Stimulated activated CD8-positive, alpha-beta memory T cell treated with anti-CD3 and anti-CD28 coated beads, Interleukin-7, amount 100 ng/mL, for 1 hour (primary cell): Measurements from ENCODE around the gene PBX1.

Experiments
- DNase-seq, 2 donors: peaks; one replicate each; pipeline ENCODE4 v3.0.0-alpha.2; 2020; ENCODE audit warnings: low read depth in 2 of 2

Gene PBX1

DNA sequence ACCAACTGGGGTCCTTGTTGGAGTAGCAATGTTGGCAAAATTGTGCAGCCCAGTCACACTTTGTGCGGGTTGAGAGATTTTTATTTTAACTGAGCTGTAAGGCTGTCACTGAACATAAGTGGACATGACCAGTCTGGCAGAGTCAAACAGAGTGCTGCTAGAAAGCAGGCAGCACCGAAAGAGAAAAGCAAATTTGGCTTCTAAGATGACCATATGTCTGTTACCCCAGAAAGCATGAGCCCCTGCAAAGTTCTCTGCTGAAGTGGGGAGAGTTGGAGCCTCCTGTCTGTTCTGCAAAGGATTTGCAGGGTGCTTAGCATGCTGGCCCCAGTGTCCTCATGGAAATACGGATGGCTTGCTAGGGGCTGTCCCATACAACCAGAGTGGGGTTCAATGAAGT lies 220.4 kb downstream of the PBX1 start:
- no peak for DNase-seq

DNA sequence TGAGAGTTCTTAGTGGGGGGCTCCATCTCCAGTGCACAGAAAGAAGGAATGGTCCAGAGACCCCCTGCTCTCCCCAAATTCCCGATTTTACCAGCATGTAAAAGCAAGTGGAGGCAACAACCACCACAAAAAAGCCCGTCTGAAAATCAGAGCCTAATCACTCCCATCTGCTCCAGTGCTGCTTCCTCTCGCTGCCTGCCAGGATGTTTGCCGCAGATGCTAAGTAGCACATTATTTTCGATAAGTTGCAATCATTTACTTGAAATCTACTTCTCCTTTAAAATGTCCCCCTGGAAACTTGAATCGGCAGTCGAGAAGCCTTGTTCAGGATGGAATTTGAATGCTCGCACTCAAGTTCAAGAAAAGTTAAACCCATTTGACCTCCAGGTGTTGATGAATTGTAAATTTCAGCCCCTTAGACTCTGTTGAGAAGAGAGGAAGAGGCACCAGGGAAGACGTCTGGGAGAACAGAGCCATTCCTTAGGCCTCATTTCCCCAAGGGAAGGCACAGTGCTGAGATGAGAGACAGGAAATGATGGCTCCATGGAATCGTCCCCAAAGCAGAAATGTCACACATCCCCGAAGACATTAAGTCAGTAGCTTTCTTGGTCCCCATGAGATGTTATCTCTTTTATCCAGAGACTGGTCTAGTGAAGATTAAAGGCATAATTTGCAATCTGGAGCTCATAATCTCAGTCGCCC lies 221.3 kb downstream of the PBX1 start:
- no peak for DNase-seq

DNA sequence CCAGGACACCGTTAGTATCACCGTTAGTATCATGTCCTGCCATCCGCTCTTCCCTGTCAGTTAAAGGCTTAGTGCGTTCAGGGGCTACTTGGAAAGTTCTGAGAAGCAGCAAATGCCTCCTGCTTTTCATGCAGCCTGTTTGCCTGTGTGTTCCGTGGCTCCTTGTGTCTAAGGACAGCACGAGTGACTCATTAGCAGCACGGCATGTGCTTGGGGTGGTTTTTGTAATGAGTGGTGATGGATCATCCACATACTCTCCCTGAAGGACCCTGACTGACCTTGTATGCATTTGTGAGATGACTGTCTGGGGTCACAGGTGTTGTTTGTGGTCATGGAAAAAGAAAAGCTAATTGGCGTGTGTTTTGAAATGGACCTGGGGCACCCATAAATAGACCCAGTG lies 221.9 kb downstream of the PBX1 start:
- DNase-seq: no peak

DNA sequence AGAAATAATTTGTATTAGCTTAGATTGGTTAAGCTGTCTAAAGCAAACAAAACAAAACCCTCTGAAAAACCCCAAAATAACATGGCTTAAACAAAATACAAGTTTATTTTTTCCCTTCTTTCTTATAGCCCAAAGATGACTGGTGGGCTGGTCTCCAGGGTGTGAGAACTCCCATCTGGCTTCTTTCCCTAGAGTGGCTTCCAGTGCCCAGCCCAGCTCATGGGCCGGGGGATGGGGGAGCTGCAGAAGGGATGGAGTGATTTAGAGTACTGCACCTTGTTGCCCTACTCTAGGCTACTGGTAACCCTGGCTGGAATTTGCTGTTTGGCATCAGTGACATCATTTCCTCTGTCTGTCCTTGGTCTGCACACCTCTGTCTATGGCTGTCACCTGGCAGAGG lies 223.0 kb downstream of the PBX1 start:
- DNase-seq: no peak

DNA sequence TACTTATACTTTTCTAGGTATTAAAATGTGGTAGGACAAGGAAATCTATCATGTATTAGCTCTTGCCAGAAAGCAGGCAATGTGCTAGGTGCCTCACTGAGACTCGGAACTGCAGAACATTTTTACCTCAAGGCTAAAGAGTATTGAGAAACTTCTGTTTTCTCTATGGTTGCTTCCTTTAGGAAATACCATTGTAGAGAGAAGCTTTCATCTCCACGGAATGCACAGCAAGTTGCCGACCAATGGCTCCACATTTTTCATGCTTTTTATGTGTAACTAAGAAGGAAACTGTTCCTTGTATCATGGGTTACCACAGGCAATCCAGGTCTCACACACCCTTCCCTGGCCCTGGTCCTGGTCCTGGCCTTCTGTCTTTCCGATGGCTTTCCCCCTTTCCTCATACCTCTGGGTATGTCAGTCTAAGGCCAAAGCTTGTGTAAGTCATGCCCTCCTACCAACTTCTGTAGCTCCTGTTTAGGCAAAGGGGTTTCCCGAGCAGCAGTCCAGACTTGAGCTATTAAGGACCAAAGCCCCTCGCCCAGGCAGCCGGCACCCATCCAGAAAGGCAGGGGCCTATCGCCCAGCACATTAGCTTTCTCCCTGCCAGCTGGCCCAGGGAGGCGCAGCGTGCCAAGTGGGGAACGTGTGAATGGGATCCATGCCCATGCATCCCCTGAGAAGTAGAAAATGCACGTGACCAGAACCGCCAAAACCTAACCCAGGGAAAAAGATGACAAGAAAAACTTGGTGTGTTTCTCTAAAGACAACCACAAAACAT lies 225.0 kb downstream of the PBX1 start:
- DNase-seq: no peak

DNA sequence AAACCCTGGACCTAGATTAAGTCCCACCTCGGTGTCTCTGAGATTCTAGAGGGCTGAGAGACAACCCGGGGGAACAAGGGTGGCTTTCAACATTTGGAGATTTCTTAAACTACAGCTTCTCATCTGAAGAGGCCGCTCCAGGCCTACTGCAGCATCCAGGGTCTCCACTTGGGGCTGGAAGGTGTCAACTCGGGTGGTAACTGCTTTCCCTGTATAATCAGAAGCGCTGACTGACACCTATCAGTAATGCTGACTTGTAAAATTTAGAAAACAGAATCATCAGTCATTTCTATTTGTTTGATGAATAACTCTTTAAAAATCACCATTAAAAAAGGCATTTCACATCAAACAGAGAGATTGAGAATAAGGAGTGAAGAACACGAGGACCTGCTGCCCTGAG lies 226.0 kb downstream of the PBX1 start:
- no peak for DNase-seq

DNA sequence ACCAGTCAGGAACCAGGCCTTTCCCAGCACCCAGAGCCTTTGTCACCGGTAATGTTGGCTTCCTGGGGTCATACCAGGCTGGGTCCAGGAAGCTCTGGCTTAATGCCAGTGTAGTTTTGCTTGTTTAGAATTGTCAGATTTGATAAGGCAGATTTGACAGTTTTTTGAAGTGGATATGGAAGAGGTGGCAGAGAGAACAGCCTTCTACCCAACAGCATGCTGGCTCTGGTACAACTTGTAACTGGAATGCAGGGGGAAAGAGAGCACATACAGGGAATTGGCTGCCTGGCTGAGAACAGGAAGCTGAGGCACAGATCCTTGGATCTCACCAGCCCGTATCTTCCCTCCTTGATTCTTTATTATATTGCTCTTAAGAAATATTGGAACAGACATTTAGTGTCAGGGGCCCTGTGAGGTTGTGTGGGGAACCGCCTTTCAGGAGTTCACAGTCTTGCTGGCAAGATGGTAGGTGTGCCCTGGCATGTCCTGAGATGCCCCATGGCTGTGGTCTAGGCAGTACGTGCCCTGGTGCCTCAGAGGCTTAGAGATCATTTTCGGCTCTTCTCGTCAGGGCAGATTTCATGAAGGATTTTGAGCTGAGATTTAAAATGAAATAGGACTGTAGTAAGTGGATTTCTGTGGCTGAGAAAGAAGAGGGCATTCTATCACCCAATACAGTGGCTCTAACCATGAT lies 227.0 kb downstream of the PBX1 start:
- no peak for DNase-seq

DNA sequence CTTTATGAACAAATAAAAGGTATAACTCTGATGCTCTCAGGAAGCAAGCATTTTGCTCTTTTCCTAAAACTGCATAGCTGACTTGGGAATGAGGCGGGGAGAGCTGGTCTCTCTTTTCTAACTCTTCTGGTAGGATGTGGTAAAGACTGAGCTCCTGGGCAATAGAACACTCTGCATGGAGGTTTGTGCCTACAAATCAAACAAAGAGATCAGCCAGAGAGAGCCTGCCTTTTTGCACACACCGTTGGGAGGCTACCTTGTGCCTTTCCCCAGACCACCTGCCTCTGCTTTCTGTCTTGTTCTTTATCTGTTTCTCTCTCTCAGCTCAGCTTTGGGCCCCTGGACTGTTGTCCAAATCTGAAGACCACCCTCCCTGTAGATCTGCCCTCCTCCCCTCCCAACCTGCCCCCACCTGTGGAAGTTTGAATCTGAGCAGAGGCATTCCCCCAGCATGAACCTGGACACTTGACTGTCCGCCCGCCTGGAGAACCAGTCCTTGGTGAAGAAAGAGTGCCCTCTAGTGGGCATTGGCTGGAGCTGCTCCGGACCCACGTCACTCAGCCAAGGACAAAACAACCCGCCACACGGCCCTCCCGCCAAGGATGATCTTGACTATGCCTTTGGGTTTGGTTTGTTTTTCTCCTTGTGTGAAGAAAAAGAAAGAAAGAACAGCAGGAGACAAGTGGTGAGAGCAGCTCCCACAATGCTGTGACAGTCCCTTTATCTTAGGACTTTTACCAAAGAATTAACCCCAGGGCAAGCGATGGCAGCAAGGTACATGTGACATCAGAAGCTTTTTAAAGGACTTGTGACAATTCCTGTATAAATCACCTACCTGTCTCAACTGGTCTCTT lies 228.2 kb downstream of the PBX1 start:
- peak; percentile 7 to 23 for DNase-seq

DNA sequence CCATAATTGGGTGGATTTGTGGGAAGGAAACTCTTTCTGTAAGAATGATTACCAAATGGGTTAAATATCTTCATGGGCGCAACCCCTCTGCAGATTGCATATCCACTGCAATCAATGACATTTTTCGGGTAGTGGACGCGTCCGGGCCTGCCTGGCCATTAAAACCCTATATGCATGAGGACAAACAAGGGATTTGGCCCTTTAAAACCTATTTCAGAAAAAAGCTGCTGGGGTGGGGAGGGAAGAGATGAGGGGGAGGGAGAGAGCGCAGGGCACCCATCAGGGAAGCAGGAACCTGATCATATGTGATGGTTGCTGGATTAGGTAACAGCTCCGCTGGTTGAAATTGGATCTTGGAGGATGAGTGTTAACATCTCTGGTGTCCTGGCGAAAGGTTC lies 228.8 kb downstream of the PBX1 start:
- no peak for DNase-seq

DNA sequence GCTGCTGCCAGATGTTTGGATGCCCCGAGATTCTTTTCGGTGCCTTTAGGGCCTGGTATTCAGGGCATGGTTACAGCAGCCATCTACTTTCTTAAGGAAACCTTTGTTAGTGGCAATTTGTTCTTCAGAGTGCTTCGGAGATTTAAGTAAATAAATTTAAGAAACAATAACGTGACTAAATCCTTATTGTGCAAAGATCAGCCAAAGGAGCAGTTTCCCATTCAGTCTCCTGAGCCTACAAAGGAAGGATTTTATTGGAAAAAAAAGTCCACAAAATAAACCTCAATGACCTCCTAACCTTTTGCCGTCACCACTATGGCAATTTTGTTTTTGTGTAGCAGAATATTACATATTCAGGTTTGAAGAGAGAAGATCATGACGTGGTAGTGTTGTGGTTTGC lies 231.1 kb downstream of the PBX1 start:
- DNase-seq: no peak

DNA sequence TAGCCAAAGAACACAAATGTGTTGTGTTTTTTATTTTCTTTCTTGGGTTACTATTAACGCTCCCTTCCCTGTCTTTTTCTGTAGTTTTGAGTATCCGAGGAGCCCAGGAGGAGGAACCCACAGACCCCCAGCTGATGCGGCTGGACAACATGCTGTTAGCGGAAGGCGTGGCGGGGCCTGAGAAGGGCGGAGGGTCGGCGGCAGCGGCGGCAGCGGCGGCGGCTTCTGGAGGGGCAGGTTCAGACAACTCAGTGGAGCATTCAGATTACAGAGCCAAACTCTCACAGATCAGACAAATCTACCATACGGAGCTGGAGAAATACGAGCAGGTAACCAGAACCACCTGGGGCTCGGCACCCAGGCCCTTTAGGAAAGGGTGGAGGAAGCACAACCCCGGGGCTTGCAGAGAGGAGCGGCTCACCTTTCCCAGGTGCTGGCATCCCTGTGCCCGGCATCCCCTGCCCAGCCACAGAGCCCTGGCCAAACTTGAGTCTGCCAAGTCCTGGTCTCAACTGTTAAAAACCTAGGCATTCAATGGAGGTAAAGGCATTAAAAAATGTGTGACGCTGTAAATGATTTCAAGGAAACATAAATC lies 233.5 kb downstream of the PBX1 start:
- no peak for DNase-seq

DNA sequence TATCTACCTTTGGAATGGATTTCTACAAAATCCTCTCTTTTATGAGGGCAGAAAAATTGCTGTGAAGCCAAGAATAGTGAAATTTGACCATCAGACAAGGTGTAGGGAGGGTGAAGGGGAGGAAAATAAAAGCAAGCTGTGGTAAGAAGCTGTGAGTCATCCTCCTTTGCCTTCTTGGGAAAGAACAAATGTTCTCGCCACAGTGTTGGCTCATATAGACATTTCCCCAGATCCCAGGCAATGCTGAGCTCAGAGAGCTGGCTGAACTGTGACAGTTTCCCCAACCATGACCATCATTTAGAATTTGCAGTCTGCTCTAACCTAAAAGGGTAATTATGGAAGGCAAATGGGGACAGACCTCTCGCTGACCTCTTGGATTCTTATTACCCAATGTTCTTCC lies 235.4 kb downstream of the PBX1 start:
- DNase-seq: no peak

DNA sequence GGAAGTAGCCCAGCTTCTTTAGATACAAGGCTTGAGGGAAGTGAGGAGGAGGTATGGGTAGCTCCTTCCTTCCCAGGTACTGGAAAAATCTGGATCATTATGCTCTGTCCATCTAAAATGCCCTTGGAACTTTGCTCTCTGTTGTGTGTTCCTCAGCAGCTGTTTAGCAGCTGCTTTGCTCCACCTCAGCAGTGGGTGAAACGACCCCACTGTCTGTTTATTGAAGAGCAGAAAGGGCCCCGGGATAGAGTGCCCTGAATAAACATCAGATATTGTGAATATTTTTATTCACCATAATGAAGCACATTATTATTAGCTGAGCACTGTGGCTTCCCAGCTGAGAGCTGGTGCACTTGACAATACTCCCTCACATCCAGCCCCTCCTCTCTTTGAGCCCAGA lies 237.9 kb downstream of the PBX1 start:
- no peak for DNase-seq

DNA sequence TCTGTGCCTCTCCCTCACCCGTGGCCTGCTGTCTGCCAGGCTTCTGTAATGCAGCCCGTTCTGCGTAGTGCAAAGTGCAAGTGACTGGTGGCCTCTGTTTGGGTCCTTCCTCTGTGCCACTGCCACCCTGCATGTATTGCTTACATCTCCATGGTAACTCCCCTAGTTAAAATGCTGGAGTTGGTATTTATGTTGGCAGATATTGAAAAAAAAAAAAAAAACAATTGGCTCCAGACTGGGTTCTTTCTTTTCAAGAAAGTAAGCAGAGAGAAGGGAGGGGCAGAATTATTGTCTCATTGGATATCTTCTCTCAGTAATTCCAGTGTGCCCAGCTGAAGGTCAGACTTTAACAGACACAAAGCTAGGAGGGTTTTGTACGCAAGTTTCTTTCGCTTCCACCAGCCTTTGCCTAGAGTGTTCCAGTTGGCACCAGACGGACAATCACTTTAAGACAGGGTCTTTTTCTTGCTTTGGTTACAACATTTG lies 242.3 kb downstream of the PBX1 start:
- DNase-seq: no peak

DNA sequence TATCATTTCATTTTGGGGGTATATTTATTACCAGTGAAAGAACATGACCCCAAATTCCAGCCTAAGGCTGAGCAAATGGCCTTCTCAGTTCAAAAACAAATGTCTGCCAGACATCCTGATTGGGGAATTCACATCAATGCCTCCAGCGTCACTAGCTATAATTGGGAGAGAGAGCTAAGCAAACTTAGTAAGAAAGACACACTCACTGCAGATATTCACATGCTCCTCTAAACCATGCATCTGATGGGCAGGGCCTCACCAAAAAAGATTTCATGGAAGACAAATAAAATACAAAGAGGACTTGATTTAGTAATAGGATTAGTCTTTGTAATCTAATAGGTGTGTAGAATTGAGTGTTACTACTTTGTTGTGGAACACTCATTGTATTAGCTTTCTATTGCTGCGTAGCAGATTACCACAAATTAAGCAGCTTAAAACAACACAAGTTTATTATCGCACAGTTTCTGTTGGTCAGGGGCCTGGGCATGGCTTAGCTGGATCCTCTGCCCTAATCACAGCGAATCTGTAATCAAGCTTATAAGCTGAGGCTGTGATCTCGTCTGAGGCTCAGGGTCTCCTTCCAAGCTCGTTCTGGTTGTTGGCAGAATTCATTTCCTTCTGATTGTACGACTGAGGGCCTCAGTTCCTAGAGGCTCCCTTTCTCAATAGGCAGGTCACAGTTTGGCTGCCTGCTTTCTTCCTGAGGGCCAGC lies 243.0 kb downstream of the PBX1 start:
- DNase-seq: no peak

DNA sequence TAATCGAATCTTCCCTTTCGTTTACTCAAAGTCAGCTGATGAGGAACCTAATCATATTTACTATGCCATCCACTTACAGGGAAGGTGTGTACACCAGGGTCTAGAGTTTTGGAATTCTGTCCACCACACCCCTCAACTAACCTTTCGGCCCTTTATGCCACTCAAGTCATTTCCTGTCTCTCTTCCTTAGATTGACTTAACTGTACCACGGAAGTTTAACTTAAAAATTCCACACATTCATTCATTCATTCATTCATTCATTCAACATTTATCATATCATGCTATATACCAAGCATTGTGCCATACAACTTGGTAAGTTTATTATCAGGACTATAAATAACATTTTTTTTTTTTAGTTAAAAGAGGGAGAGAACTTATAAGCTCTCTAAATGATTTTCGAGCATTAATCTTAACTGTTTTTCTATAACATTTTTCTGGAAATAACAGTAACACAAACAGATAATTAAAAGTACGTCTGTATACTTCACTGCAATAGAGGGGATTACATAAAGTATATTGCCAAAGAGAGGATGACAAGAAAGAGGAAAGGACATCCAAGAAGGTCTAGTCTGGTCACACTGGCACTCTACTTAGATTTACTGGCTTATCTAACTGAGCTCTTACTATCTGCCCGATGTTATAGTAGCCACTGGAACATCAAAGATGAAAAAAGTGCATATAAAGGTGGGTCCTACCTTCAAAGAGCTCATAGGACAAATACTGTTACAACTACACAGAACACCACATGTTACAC lies 243.7 kb downstream of the PBX1 start:
- DNase-seq: no peak

DNA sequence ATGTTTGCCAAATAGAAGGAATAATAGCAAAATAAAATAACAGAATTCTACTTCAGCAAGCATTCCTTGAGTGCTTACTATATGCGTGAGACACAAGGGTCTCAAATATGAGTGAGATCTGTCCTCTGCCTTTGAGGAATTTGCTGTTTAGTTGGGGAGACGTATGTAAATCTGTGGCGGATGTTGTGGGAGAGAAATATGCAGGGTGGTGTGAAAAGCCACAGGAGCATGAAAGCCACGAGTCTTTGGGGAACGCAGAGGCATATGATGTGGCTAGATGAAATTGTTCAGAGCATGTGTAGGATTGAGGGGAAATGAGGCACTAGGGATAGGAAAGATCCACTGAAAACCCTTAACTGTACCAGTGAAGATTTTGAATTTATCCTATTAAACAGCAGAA lies 244.4 kb downstream of the PBX1 start:
- no peak for DNase-seq

DNA sequence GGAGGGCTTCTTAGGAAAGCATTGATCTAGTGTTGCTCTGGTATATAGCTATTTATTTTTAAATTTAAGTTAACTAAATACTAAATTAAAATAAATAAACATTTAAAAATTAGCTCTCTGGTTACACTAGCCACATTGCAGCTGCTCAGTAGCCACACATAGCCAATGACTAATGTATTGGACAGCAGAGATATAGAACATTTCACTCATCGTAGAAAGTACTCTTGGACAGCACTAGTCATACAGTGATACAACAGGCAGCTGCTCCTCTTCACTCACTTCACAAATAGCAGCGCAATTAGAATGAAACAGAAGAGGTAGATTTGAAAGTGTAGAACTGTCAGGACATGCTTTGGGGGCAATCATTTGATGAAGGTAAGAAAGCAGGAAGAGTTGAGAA lies 245.4 kb downstream of the PBX1 start:
- no peak for DNase-seq

DNA sequence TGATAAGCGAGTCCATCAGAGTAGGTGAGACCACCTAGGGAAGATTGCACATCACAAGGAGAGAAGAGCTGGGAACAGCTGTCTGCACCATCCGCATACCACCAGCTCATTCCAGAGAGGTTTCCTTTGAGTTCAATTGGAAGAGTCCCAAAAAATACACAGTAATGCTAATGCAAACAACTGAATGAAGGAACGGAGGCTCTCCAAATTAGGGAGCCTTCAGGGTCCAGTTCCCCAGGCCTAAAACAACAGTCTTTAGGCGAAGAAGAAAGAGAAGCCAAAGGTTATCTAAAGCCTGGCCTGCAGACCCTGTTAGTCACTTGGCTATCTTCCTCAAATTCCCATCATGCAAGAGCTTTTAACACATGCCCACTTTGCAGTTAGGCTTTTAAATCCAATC lies 246.4 kb downstream of the PBX1 start:
- DNase-seq: no peak

DNA sequence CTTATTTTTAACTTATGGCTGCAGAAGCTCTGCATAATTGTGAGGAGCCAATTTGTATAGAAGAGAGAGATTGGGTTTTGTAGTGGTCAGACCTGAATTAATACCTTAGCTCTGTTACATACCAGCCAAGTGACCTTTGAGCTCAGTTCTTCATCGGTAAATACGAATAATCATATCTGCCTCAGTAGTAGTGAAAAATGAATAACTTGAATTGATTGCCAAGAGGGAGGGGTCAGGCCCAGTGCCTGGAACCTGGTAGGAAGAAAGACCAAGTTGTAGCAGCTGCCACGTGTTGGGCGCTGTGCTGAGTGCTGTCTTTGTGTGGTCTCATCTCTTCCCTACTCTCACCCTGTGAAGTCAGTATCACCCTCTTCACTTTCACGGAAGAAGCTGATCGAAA lies 247.5 kb downstream of the PBX1 start:
- DNase-seq: no peak
